ENCODE results near the gene CORO6. TPM values are rescaled to one million over a fixed set of nuclear protein-coding genes. Genes with fewer than 3 reads are reported as not detected.

Gene CORO6
- total and polyA plus RNA-seq, 2 donors (not counting 1 experiment from before 2014, with no cell fraction given) = 1.4 to 4.0 TPM

DNA sequence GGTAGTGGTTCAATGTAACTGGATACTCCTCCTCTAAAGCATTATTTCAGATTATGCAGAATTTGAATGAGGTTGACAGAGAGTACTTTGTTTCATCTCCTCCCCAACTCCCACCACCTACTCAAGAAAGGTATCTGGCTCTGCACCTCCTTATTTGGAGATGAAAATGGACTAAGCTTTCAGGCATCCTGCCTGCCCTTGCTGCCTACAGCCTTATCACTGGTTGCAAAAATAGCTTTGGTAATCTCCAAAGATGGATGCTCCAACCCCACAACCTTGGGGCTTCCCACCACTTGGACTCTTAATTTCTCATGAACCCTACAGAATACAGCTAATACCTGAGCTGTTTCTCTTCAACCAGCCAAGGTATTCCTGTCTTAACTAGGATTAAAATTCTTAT, 45.3 kb upstream of the CORO6 start:
- POLR2A ChIA-PET = no interaction called here
- no peak overlapping the region for H3K9ac ChIP-seq (ENCODE audit: low read length)
- peaks cover 10 to 13% of the 10 kb centered on the region in 2 donors for H3K4me1 ChIP-seq (ENCODE audit: control insufficient read depth in 2 of 2, insufficient read depth in 2 of 2, low read length in 2 of 2)
- no peak overlapping the region for H2AFZ ChIP-seq (ENCODE audit: insufficient read depth, low read depth, low read length, poor library complexity, severe bottlenecking)
- H3K27me3 Mint-ChIP-seq = no peaks in the 10 kb centered on the region
- H3K4me2 ChIP-seq (replicated peaks; ENCODE audit: low read depth, low read length, poor library complexity, severe bottlenecking) = no peak overlapping the region
- CTCF ChIA-PET = interaction anchor here (0.6 to 1.5 kb wide), 6 partner anchors 15 to 167 kb away, joined by 3 to 4 read pairs (median 3); no protein-coding TSS in a partner anchor
- H3K27me3 ChIP-seq (replicated peaks in 1 of 4; ENCODE audit: control extremely low read depth in 1 of 4, control insufficient read depth in 3 of 4, insufficient read depth in 4 of 4, low read length in 3 of 4) = no peaks in the 10 kb centered on the region
- ATAC-seq (ENCODE audit: low read depth) (no peak), DNase-seq (no peak)
- no peak overlapping the region for H3K27ac Mint-ChIP-seq
- no peak overlapping the region for H3K4me3 Mint-ChIP-seq
- intact Hi-C loops (cut with micrococcal nuclease) = no loop called here
- no peaks in the 10 kb centered on the region for H4K20me1 ChIP-seq (ENCODE audit: control insufficient read depth, insufficient read depth, low read length, poor library complexity, severe bottlenecking)
- no peak for TF ChIP-seq EZH2 (IDR thresholded peaks at IDR 0.05; ENCODE audit: borderline replicate concordance, insufficient read depth, low read depth, low read length, poor library complexity, severe bottlenecking)
- TF ChIP-seq, protein P1, sequence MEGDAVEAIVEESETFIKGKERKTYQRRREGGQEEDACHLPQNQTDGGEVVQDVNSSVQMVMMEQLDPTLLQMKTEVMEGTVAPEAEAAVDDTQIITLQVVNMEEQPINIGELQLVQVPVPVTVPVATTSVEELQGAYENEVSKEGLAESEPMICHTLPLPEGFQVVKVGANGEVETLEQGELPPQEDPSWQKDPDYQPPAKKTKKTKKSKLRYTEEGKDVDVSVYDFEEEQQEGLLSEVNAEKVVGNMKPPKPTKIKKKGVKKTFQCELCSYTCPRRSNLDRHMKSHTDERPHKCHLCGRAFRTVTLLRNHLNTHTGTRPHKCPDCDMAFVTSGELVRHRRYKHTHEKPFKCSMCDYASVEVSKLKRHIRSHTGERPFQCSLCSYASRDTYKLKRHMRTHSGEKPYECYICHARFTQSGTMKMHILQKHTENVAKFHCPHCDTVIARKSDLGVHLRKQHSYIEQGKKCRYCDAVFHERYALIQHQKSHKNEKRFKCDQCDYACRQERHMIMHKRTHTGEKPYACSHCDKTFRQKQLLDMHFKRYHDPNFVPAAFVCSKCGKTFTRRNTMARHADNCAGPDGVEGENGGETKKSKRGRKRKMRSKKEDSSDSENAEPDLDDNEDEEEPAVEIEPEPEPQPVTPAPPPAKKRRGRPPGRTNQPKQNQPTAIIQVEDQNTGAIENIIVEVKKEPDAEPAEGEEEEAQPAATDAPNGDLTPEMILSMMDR (IDR thresholded peaks at IDR 0.05) = no peak
- no peaks in the 10 kb centered on the region for H3K9me3 Mint-ChIP-seq (ENCODE audit: insufficient read depth)
- H3K4me1 Mint-ChIP-seq = peaks cover 19% of the 10 kb centered on the region
- H3K79me2 ChIP-seq (ENCODE audit: control insufficient read depth, insufficient read depth, low read length) = peaks cover 14% of the 10 kb centered on the region
- no peaks in the 10 kb centered on the region for H3K9me3 ChIP-seq (ENCODE audit: control extremely low read depth in 1 of 3, control insufficient read depth in 2 of 3, insufficient read depth in 1 of 3, low read length in 2 of 3)
- peaks cover 3 to 83% of the 10 kb centered on the region in 2 experiments for H3K36me3 ChIP-seq (replicated peaks in 1 of 2; ENCODE audit: control extremely low read depth in 1 of 2, control insufficient read depth in 1 of 2, extremely low read depth in 1 of 2, insufficient read depth in 2 of 2, low read length in 1 of 2)
- no peak overlapping the region for H3K4me3 ChIP-seq (ENCODE audit: control extremely low read depth in 1 of 5, extremely low read depth in 1 of 5, insufficient read depth in 1 of 5, low read depth in 2 of 5, low read length in 4 of 5)
- H3K27ac ChIP-seq (ENCODE audit: low read length in 2 of 2) = peak overlapping the region in 1 of 2 donors; percentile 29

DNA sequence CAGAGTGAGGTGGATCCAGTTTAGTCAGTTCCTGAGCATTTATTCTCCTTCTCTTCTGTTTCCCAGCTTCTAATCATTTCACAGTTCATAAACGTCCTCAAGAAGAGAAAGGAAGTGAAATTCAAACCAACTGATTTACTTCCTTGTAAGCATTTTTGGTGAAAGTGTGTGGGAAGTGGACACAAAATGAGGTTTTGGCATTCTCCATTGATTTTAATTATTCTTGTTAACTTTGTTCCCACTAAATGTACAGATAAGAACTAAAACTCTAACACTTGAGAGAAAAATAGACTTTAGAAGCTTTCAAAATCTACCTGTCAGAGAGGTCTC, 42.7 kb upstream of the CORO6 start:
- ATAC-seq (ENCODE audit: low read depth) = no peak
- no peak for TF ChIP-seq EZH2 (IDR thresholded peaks at IDR 0.05; ENCODE audit: borderline replicate concordance, insufficient read depth, low read depth, low read length, poor library complexity, severe bottlenecking)
- TF ChIP-seq, protein P1 (IDR thresholded peaks at IDR 0.05) = no peak
- no peaks in the 10 kb centered on the region for H3K9me3 ChIP-seq (ENCODE audit: control extremely low read depth in 1 of 3, control insufficient read depth in 2 of 3, insufficient read depth in 1 of 3, low read length in 2 of 3)
- peak overlapping the region; percentile 20 for H3K4me2 ChIP-seq (replicated peaks; ENCODE audit: low read depth, low read length, poor library complexity, severe bottlenecking)
- no CpG with 5 or more reads among the region's 1 CpG for WGBS (ENCODE audit: insufficient coverage)
- ChIA-PET CTCF (interaction anchor here (0.6 to 1.8 kb wide), 10 partner anchors 16 to 439 kb away, joined by 3 to 8 read pairs (median 4); no protein-coding TSS in a partner anchor), POLR2A (interaction anchor here (0.8 kb wide), 1 partner anchor 18 kb away, joined by 3 read pairs; no protein-coding TSS in a partner anchor)
- H3K27me3 Mint-ChIP-seq = no peaks in the 10 kb centered on the region
- H3K79me2 ChIP-seq (ENCODE audit: control insufficient read depth, insufficient read depth, low read length) = peaks cover 31% of the 10 kb centered on the region
- no peaks in the 10 kb centered on the region for H3K9me3 Mint-ChIP-seq (ENCODE audit: insufficient read depth)
- H2AFZ ChIP-seq (ENCODE audit: insufficient read depth, low read depth, low read length, poor library complexity, severe bottlenecking) = no peak overlapping the region
- intact Hi-C loops (cut with micrococcal nuclease) = no loop called here
- H3K4me1 Mint-ChIP-seq = peaks cover 19% of the 10 kb centered on the region
- peak; percentile 19 for DNase-seq
- H4K20me1 ChIP-seq (ENCODE audit: control insufficient read depth, insufficient read depth, low read length, poor library complexity, severe bottlenecking) = no peaks in the 10 kb centered on the region
- no peak overlapping the region for H3K4me3 ChIP-seq (ENCODE audit: control extremely low read depth in 1 of 5, extremely low read depth in 1 of 5, insufficient read depth in 1 of 5, low read depth in 2 of 5, low read length in 4 of 5)
- peak overlapping the region; percentile 73 for H3K27ac Mint-ChIP-seq
- H3K36me3 ChIP-seq (replicated peaks in 1 of 2; ENCODE audit: control extremely low read depth in 1 of 2, control insufficient read depth in 1 of 2, extremely low read depth in 1 of 2, insufficient read depth in 2 of 2, low read length in 1 of 2) = peaks cover 0 to 82% of the 10 kb centered on the region in 2 experiments
- no peak overlapping the region for H3K4me3 Mint-ChIP-seq
- peak overlapping the region in 1 of 2 donors; percentile 80 for H3K27ac ChIP-seq (ENCODE audit: low read length in 2 of 2)
- H3K4me1 ChIP-seq (ENCODE audit: control insufficient read depth in 2 of 2, insufficient read depth in 2 of 2, low read length in 2 of 2) = peaks cover 10 to 13% of the 10 kb centered on the region in 2 donors
- H3K27me3 ChIP-seq (replicated peaks in 1 of 4; ENCODE audit: control extremely low read depth in 1 of 4, control insufficient read depth in 3 of 4, insufficient read depth in 4 of 4, low read length in 3 of 4) = no peaks in the 10 kb centered on the region
- H3K9ac ChIP-seq (ENCODE audit: low read length) = no peak overlapping the region
